Measurements from ENCODE around the gene ZNF770. TPM values are rescaled to one million over a fixed set of nuclear protein-coding genes. Genes with fewer than 3 reads are reported as not detected.

The ZNF770 gene
- total and polyA plus RNA-seq, 2 experiments from 2014 or later, result 130 to 565 TPM

DNA sequence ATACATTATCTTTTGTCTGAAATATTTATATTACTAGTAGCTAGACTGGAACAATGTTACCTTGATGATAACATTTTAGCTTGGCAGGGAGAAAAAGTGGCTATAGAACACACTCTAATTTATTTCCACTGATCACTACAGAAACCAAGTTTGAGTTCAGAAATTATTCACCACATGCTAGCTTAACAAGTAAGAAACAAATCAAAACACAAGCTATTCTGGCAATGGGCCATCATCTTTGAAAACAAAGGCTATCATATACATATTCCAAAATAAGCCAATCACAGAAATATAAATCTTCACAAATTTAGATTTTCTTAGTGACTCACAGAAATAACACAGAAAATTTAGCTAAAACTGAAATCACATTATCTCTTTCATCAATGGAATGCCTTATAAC lies 35.6 kb downstream of the ZNF770 start:
- H3K79me2 ChIP-seq (replicated peaks; ENCODE audit: insufficient read depth), result peaks cover 13% of the 10 kb centered on the region; the same call in 1 of the 2 replicates
- peaks cover 6% of the 10 kb centered on the region; the same call in 1 of the 2 replicates for H4K20me1 ChIP-seq (replicated peaks; ENCODE audit: insufficient read depth)
- Mint-ChIP-seq H3K27ac (no peak overlapping the region), H3K36me3 (ENCODE audit: low read depth) (peaks cover 51% of the 10 kb centered on the region), H3K27me3 (ENCODE audit: insufficient read depth, low read depth, poor library complexity) (peaks cover 5% of the 10 kb centered on the region), H3K9me3 (peaks cover 5% of the 10 kb centered on the region; the same call in 2 of the 3 replicates), H3K4me1 (no peaks in the 10 kb centered on the region), H3K4me3 (no peak overlapping the region)
- DNase-seq (ENCODE audit: low spot score), result no peak
- no peak overlapping the region for H2AFZ ChIP-seq
- H3K4me2 ChIP-seq, result no peak overlapping the region
- H3K9me2 ChIP-seq (ENCODE audit: insufficient read depth), result no peaks in the 10 kb centered on the region
- no peaks in the 10 kb centered on the region for H3K27me3 ChIP-seq (ENCODE audit: insufficient read depth)
- peaks cover 38% of the 10 kb centered on the region; the same call in 1 of the 2 replicates for H3K36me3 ChIP-seq (ENCODE audit: insufficient read depth)
- 0 out of 2 replicates have a peak overlapping the region, but pooled peaks have one; percentile 18 for H3K27ac ChIP-seq (ENCODE audit: low read depth)
- no peak overlapping the region for H3K4me3 ChIP-seq
- TF ChIP-seq, protein P1, sequence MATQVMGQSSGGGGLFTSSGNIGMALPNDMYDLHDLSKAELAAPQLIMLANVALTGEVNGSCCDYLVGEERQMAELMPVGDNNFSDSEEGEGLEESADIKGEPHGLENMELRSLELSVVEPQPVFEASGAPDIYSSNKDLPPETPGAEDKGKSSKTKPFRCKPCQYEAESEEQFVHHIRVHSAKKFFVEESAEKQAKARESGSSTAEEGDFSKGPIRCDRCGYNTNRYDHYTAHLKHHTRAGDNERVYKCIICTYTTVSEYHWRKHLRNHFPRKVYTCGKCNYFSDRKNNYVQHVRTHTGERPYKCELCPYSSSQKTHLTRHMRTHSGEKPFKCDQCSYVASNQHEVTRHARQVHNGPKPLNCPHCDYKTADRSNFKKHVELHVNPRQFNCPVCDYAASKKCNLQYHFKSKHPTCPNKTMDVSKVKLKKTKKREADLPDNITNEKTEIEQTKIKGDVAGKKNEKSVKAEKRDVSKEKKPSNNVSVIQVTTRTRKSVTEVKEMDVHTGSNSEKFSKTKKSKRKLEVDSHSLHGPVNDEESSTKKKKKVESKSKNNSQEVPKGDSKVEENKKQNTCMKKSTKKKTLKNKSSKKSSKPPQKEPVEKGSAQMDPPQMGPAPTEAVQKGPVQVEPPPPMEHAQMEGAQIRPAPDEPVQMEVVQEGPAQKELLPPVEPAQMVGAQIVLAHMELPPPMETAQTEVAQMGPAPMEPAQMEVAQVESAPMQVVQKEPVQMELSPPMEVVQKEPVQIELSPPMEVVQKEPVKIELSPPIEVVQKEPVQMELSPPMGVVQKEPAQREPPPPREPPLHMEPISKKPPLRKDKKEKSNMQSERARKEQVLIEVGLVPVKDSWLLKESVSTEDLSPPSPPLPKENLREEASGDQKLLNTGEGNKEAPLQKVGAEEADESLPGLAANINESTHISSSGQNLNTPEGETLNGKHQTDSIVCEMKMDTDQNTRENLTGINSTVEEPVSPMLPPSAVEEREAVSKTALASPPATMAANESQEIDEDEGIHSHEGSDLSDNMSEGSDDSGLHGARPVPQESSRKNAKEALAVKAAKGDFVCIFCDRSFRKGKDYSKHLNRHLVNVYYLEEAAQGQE (IDR thresholded peaks at IDR 0.05; ENCODE audit: unreplicated experiment), result no peak
- TF ChIP-seq EZH2 (IDR thresholded peaks at IDR 0.05; ENCODE audit: low read depth, unreplicated experiment) (no peak), STAT1 (IDR thresholded peaks at IDR 0.05; ENCODE audit: unreplicated experiment) (no peak), ZNF114 (CRISPR knock-in tag; IDR thresholded peaks at IDR 0.05) (no peak), NANOG (IDR thresholded peaks at IDR 0.05; ENCODE audit: borderline replicate concordance) (no peak), CREB1 (CRISPR knock-in tag; IDR thresholded peaks at IDR 0.05; ENCODE audit: low read depth) (no peak)
- TF ChIP-seq, protein P2, sequence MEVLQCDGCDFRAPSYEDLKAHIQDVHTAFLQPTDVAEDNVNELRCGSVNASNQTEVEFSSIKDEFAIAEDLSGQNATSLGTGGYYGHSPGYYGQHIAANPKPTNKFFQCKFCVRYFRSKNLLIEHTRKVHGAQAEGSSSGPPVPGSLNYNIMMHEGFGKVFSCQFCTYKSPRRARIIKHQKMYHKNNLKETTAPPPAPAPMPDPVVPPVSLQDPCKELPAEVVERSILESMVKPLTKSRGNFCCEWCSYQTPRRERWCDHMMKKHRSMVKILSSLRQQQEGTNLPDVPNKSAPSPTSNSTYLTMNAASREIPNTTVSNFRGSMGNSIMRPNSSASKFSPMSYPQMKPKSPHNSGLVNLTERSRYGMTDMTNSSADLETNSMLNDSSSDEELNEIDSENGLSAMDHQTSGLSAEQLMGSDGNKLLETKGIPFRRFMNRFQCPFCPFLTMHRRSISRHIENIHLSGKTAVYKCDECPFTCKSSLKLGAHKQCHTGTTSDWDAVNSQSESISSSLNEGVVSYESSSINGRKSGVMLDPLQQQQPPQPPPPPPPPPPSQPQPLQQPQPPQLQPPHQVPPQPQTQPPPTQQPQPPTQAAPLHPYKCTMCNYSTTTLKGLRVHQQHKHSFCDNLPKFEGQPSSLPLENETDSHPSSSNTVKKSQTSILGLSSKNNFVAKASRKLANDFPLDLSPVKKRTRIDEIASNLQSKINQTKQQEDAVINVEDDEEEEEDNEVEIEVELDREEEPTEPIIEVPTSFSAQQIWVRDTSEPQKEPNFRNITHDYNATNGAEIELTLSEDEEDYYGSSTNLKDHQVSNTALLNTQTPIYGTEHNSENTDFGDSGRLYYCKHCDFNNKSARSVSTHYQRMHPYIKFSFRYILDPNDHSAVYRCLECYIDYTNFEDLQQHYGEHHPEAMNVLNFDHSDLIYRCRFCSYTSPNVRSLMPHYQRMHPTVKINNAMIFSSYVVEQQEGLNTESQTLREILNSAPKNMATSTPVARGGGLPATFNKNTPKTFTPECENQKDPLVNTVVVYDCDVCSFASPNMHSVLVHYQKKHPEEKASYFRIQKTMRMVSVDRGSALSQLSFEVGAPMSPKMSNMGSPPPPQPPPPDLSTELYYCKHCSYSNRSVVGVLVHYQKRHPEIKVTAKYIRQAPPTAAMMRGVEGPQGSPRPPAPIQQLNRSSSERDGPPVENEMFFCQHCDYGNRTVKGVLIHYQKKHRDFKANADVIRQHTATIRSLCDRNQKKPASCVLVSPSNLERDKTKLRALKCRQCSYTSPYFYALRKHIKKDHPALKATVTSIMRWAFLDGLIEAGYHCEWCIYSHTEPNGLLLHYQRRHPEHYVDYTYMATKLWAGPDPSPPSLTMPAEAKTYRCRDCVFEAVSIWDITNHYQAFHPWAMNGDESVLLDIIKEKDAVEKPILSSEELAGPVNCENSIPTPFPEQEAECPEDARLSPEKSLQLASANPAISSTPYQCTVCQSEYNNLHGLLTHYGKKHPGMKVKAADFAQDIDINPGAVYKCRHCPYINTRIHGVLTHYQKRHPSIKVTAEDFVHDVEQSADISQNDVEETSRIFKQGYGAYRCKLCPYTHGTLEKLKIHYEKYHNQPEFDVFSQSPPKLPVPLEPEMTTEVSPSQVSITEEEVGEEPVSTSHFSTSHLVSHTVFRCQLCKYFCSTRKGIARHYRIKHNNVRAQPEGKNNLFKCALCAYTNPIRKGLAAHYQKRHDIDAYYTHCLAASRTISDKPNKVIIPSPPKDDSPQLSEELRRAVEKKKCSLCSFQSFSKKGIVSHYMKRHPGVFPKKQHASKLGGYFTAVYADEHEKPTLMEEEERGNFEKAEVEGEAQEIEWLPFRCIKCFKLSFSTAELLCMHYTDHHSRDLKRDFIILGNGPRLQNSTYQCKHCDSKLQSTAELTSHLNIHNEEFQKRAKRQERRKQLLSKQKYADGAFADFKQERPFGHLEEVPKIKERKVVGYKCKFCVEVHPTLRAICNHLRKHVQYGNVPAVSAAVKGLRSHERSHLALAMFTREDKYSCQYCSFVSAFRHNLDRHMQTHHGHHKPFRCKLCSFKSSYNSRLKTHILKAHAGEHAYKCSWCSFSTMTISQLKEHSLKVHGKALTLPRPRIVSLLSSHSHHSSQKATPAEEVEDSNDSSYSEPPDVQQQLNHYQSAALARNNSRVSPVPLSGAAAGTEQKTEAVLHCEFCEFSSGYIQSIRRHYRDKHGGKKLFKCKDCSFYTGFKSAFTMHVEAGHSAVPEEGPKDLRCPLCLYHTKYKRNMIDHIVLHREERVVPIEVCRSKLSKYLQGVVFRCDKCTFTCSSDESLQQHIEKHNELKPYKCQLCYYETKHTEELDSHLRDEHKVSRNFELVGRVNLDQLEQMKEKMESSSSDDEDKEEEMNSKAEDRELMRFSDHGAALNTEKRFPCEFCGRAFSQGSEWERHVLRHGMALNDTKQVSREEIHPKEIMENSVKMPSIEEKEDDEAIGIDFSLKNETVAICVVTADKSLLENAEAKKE (CRISPR knock-in tag; IDR thresholded peaks at IDR 0.05), result no peak
- TF ChIP-seq, protein P3, sequence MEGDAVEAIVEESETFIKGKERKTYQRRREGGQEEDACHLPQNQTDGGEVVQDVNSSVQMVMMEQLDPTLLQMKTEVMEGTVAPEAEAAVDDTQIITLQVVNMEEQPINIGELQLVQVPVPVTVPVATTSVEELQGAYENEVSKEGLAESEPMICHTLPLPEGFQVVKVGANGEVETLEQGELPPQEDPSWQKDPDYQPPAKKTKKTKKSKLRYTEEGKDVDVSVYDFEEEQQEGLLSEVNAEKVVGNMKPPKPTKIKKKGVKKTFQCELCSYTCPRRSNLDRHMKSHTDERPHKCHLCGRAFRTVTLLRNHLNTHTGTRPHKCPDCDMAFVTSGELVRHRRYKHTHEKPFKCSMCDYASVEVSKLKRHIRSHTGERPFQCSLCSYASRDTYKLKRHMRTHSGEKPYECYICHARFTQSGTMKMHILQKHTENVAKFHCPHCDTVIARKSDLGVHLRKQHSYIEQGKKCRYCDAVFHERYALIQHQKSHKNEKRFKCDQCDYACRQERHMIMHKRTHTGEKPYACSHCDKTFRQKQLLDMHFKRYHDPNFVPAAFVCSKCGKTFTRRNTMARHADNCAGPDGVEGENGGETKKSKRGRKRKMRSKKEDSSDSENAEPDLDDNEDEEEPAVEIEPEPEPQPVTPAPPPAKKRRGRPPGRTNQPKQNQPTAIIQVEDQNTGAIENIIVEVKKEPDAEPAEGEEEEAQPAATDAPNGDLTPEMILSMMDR (conservative IDR thresholded peaks at IDR 0.05; ENCODE audit: low read depth in 2 of 2), result no peak
- no peaks in the 10 kb centered on the region for H3K4me1 ChIP-seq (ENCODE audit: insufficient read depth)
- no peaks in the 10 kb centered on the region for H3F3A ChIP-seq (replicated peaks; ENCODE audit: low read depth)
- no peak for ATAC-seq
